GM19452 (cell line): ENCODE data around the gene GFPT1.
"Not testable (repeated sequence)": the region's sequence is repeated elsewhere in the genome, so short reads cannot be mapped to it uniquely, and the experiment has no call there.

ENCODE experiments used
- ATAC-seq: cut with Tn5 transposase; IDR thresholded peaks from one replicate; pipeline ENCODE4 v1.9.1; 2021; ENCODE audit not compliant: unreplicated experiment

GFPT1 gene

DNA sequence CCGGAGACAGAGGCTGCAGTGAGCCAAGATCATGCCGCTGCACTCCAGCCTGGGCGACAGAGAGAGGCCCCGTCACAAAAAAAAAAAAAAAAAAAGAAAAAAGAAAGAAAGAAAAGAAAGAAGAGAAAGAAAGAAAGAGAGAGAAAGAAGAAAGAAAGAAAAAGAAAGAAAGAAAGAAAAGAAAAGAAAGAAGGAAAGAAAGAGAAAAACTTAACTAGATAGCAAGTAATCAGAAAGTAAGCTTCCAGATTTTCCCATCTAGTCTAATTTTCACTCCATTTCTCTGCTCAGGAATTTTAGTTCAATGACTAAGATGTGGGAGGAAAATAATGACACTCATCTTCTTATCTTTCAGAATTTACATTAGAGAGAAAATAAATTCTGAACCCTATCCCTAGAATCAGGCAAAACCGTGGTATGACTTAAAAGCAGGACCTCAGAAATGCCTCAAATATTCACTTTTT, 2.4 kb downstream of the GFPT1 start:
- ATAC-seq = no peak

GRCh38 chr2:69383176-69383812, 3.7 kb downstream of the GFPT1 start:
- no peak for ATAC-seq

GRCh38 chr2:69382547-69382946, 4.5 kb downstream of the GFPT1 start:
- ATAC-seq = no peak

DNA sequence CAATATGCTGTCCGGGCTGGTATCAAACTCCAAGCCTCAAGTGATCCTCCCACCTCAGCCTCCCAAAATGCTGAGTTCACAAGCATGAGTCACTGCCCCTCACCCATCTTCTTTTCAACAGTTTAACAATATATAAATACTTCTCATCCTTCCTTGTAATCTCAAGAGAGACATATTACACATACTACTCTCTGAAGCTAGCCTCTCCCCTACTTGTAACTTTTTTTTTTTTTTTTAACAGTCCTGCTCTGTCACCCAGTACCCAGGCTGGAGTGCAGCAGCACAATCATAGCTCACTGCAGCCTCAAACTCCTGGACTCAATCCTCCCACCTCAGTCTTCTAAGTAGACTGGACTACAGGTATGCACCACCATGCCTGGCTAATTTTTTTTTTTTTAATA, 5.7 kb downstream of the GFPT1 start:
- no peak for ATAC-seq

- no peak for ATAC-seq
Observed at GRCh38 chr2:69380072-69380917, 6.7 kb downstream of the GFPT1 start.

DNA sequence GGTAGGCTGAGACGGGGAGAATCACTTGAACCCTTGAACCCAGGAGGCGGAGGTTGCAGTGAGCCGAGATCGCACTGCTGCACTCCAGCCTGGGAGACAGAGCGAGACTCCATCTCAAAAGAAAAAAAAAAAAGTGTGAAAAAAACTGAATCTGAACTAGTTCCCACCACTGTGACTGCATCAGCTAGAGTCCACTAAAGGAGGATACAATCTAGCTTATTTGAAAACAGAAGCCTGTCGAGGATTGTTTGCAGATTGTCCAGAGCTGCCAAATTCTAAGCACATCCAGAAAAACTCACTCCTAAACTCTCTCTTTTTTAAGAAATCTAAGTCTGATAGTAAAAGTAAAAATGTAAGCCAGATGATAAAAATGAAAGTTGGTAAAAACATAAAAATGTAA, 10.6 kb downstream of the GFPT1 start:
- ATAC-seq = no peak

- no peak for ATAC-seq
Observed at GRCh38 chr2:69375494-69376353, 11.3 kb downstream of the GFPT1 start.

- ATAC-seq = no peak
Observed at GRCh38 chr2:69372767-69373166, 14.3 kb downstream of the GFPT1 start.

DNA sequence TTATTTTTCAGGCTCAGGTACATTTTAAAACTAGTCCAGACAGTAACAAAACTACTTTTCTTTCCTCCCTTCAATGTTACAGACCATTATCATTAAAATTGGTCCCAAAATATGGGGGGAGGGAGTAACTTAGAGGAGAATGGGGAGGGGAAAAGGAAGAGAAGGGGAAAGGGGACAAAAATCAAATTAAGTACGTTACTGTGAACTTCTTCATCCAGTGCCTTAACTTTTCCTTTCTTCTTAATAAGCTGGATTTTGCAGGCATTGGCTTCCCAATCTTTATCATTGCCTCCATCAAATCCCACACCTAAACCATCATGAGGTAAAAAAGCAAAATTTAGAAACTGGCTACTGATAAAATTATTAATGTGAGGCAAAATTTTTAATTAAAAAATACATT, 17.2 kb downstream of the GFPT1 start:
- ATAC-seq = no peak

GRCh38 chr2:69368588-69368987, 18.4 kb downstream of the GFPT1 start:
- ATAC-seq = no peak

- no peak for ATAC-seq
Observed at GRCh38 chr2:69359371-69359770, 27.7 kb downstream of the GFPT1 start.

DNA sequence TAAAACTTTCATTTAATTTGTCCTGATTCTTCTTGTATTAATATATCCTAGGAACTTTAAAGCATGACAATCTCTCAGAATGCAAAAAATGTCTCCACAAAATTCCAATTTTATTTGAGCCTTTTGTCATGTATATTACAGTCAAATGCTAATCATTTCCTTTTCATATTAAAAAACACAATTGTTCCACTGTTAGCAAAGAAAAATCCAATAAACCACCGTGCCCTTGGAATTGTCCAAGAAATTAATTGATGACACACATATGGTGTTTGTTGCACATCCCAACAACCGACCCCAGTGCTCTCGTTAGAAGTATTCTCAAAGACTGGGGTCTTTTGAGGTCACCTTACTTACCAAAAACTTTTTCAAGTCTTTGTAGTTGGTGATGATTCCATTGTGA, 28.1 kb downstream of the GFPT1 start:
- no peak for ATAC-seq

DNA sequence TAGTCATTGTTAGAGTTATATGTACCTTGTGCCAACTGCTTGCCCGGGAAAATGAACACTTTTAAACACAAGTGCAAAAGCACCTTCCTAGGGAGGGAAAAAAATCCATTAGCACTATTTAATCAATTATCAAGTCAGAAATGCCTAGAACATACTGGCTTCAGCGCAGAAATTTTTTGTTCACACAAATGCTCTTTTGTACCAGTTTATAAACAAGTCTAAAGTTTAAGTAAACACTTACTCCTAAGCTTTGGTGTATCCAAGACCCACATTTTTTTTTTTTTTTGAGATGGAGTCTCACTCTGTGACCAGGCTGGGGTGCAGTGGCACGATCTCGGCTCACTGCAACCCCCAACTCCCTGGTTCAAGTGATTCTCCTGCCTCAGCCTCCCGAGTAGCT, 30.6 kb downstream of the GFPT1 start:
- ATAC-seq = no peak

GRCh38 chr2:69354976-69355375, 32.1 kb downstream of the GFPT1 start:
- ATAC-seq = not testable (repeated sequence)

DNA sequence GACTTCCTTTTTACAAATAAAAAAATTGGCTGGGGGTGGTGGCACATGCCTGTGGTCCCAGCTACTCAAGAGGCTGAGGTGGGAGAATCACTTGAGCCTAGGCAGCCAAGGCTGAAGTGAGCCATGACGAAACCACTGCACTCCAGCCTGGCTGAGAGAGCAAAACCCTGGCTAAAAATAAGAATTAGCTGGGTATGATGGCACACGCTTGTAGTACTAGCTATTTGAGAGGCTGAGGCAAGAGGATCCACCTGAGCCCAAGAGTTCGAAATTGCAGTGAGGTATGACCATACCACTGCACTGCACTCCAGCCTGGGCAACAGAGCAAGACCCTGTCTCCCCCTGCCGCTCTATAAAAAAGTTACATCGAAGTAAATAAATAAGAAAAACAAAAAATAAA, 33.7 kb downstream of the GFPT1 start:
- no peak for ATAC-seq

DNA sequence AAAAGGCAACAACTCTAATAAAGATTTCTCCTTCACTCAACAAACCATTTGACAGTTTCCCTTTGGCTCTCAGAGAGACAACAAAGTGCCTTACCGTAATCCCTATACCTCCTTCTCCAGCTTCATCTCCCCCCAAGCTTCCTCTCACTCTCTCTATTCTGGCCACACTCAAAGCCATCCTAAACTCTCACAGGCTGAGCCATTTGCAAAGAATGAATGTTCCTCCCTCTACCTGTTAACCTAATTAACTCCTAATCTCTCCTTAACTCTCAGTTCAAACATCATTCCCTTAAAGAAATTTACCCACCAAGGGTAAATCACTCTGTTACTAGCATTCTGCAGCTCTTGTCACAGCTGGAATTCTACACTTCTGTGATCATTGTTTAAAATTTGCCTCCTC, 38.2 kb downstream of the GFPT1 start:
- no peak for ATAC-seq

DNA sequence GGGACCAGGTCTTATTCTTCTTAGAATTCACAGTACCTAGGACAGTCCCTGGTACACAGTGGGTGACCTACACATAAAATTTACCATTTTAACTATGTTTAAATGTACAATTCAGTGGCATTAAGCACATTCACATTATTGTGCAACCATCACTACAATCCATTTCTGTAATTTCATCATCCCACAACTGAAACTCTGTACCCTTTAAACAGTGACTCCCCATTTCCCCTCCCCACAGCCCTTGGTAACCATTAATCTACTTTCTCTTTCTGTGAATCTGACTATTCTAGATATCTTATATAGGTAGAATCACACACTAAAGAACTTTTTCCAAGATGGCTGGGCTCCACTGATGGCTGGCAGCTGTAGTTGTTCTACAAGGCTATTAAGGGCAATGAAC, 41.6 kb downstream of the GFPT1 start:
- ATAC-seq = no peak

GRCh38 chr2:69344305-69344704, 42.7 kb downstream of the GFPT1 start:
- no peak for ATAC-seq

DNA sequence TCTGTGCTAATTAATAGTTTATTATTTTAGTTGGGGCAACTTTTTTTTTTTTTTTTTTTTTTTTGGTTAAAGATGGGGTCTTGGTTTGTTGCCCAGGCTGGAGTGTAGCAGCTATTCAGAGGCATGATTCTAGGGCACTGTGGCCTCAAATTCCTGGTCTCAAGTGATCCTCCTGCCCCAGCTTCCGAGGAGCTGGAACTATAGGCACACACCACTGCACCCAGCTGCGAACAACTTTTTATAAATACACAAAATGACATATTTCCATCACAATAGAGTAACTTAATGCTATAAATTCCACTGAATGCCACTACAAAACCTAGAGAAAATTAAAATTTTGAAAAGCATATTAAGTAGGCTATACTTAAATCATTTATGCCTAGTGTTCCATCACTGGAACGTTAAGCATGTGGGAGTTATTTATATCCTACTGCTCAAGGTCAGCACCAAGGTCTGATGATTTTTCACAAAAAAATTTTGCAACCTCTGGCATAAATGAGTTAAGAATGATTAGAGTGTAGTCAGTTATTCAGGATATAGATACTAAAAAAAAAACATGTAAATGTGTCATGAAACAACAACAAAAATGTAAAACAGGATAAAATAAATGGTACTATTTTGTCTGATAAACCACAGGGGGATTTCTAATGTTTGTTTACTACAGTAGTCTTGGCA, 46.8 kb downstream of the GFPT1 start:
- ATAC-seq = no peak

DNA sequence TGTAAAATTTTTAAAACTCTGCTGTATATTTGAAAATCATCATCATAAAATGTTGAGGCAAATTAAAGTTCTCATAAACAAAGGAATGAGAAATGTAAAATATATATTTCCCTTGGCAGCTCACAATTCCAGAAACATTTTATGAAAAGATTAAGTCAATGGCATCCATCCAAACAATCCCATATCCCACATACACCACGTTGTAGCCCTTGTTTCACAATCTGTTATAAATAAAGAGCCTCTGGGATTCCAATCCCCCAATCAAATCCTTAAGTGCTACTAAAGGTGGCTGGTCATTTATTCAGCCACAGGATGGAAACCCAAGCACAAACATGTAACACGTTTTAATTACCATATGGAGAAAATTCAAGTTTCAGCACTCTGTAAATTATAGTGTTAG, 51.7 kb downstream of the GFPT1 start:
- ATAC-seq = no peak

- no peak for ATAC-seq
Observed at GRCh38 chr2:69333352-69333751, 53.7 kb downstream of the GFPT1 start.
